ENCODE data around the gene MELK.

MELK gene

DNA sequence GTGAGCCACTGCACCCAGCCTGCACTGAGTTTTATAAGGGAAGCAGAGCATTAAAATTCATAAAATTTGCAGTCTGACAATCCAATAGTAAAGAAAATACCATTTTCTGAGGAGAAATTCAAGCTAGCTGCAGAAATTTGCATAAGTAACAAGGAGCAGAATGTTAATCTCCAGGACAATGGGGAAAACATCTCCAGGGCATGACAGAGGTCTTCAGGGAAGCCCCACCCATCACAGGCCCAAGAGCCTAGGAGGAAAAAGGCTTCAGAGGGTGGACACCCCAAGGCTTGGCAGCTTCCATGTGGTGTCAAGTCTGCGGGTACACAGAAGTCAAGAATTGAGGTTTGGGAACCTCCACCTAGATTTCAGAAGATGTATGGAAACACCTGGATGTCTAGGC is 37.6 kb upstream of the MELK start:
- H3F3A ChIP-seq (ENCODE audit: insufficient read depth, low read length) = no peaks in the 10 kb centered on the region
- no peaks in the 10 kb centered on the region for H3K36me3 ChIP-seq (replicated peaks; ENCODE audit: insufficient read depth, low read length)
- DNase-seq = no peak
- H3K27me3 ChIP-seq (replicated peaks; ENCODE audit: insufficient read depth, low read length) = no peaks in the 10 kb centered on the region
- H3K4me3 ChIP-seq (ENCODE audit: low read length) = no peak overlapping the region
- H3K9me2 ChIP-seq (replicated peaks; ENCODE audit: insufficient read depth, low read length) = no peaks in the 10 kb centered on the region
- H3K9me3 ChIP-seq (replicated peaks; ENCODE audit: insufficient read depth, low read length) = no peaks in the 10 kb centered on the region
- H3K27ac ChIP-seq (ENCODE audit: low read length) = no peak overlapping the region
- no peak for TF ChIP-seq EZH2 (optimal IDR thresholded peaks at IDR 0.05; ENCODE audit: low read depth, low read length)
- no peak for TF ChIP-seq EZH2phosphoT487 (IDR thresholded peaks at IDR 0.05; ENCODE audit: low read length)
- TF ChIP-seq, protein P1, sequence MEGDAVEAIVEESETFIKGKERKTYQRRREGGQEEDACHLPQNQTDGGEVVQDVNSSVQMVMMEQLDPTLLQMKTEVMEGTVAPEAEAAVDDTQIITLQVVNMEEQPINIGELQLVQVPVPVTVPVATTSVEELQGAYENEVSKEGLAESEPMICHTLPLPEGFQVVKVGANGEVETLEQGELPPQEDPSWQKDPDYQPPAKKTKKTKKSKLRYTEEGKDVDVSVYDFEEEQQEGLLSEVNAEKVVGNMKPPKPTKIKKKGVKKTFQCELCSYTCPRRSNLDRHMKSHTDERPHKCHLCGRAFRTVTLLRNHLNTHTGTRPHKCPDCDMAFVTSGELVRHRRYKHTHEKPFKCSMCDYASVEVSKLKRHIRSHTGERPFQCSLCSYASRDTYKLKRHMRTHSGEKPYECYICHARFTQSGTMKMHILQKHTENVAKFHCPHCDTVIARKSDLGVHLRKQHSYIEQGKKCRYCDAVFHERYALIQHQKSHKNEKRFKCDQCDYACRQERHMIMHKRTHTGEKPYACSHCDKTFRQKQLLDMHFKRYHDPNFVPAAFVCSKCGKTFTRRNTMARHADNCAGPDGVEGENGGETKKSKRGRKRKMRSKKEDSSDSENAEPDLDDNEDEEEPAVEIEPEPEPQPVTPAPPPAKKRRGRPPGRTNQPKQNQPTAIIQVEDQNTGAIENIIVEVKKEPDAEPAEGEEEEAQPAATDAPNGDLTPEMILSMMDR (IDR thresholded peaks at IDR 0.05; ENCODE audit: low read length) = no peak
- no peak overlapping the region for H3K9ac ChIP-seq (ENCODE audit: low read length)
- H3K79me2 ChIP-seq (ENCODE audit: low read length) = no peaks in the 10 kb centered on the region
- no peak overlapping the region for H2AFZ ChIP-seq (ENCODE audit: low read length)
- H4K20me1 ChIP-seq (ENCODE audit: insufficient read depth, low read length) = no peaks in the 10 kb centered on the region
- H3K4me1 ChIP-seq (ENCODE audit: low read length) = no peaks in the 10 kb centered on the region
- H3K4me2 ChIP-seq (ENCODE audit: low read depth, low read length) = no peak overlapping the region

DNA sequence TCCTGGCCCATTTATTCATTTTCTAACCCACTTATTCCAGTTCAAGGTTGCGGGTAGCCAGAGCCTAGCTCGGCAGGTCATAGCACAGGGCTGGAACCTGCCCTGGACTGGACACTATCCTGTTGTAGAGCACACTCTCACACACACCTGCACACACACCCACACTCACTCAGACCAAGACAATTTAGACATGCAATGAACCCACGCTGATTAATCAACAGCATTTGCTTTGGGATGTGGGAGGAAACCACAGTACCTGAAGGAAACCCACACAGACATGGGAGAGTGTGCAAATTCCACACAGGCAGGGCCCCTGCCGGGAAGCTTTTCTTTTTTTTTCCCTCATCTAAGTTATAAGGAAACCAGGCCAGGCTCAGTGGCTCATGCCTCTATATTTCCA is 34.8 kb upstream of the MELK start:
- TF ChIP-seq, protein P1 (IDR thresholded peaks at IDR 0.05; ENCODE audit: low read length) = no peak
- TF ChIP-seq EZH2 (optimal IDR thresholded peaks at IDR 0.05; ENCODE audit: low read depth, low read length) = no peak
- TF ChIP-seq EZH2phosphoT487 (IDR thresholded peaks at IDR 0.05; ENCODE audit: low read length) = no peak
- H3K4me1 ChIP-seq (ENCODE audit: low read length) = no peaks in the 10 kb centered on the region
- no peak overlapping the region for H3K27ac ChIP-seq (ENCODE audit: low read length)
- no peaks in the 10 kb centered on the region for H4K20me1 ChIP-seq (ENCODE audit: insufficient read depth, low read length)
- no peaks in the 10 kb centered on the region for H3K9me3 ChIP-seq (replicated peaks; ENCODE audit: insufficient read depth, low read length)
- H3K79me2 ChIP-seq (ENCODE audit: low read length) = no peaks in the 10 kb centered on the region
- no peaks in the 10 kb centered on the region for H3K27me3 ChIP-seq (replicated peaks; ENCODE audit: insufficient read depth, low read length)
- H3K9me2 ChIP-seq (replicated peaks; ENCODE audit: insufficient read depth, low read length) = no peaks in the 10 kb centered on the region
- H3K4me2 ChIP-seq (ENCODE audit: low read depth, low read length) = no peak overlapping the region
- no peak overlapping the region for H3K4me3 ChIP-seq (ENCODE audit: low read length)
- no peaks in the 10 kb centered on the region for H3F3A ChIP-seq (ENCODE audit: insufficient read depth, low read length)
- DNase-seq = no peak
- no peak overlapping the region for H2AFZ ChIP-seq (ENCODE audit: low read length)
- H3K9ac ChIP-seq (ENCODE audit: low read length) = no peak overlapping the region
- H3K36me3 ChIP-seq (replicated peaks; ENCODE audit: insufficient read depth, low read length) = no peaks in the 10 kb centered on the region

DNA sequence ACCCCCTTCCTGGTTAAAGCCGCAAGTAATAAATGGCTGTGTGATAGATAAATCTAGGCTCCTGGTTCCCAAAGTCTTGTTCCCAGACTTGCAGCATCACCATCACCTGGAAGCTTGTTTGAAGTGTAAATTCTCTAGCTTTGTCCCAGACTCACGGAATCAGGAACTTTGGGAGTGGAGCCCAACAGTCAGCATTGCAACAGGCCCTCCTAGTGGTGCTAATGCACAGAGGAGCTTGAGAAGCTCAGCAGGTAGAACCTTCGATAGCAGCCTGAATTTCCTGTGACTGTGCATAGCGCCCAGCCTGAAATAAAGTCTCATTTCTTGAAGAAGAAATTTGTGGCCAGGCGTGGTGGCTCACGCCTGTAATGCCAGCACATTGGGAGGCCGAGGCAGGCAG is 30.3 kb upstream of the MELK start:
- Histone ChIP-seq H3K27ac (ENCODE audit: low read length) (no peak overlapping the region), H3F3A (ENCODE audit: insufficient read depth, low read length) (no peaks in the 10 kb centered on the region), H3K36me3 (replicated peaks; ENCODE audit: insufficient read depth, low read length) (no peaks in the 10 kb centered on the region), H3K9ac (ENCODE audit: low read length) (no peak overlapping the region), H3K4me3 (ENCODE audit: low read length) (no peak overlapping the region), H3K9me2 (replicated peaks; ENCODE audit: insufficient read depth, low read length) (no peaks in the 10 kb centered on the region), H2AFZ (ENCODE audit: low read length) (no peak overlapping the region), H3K4me2 (ENCODE audit: low read depth, low read length) (no peak overlapping the region), H3K9me3 (replicated peaks; ENCODE audit: insufficient read depth, low read length) (no peaks in the 10 kb centered on the region), H3K27me3 (replicated peaks; ENCODE audit: insufficient read depth, low read length) (no peaks in the 10 kb centered on the region), H3K4me1 (ENCODE audit: low read length) (no peaks in the 10 kb centered on the region), H3K79me2 (ENCODE audit: low read length) (no peaks in the 10 kb centered on the region), H4K20me1 (ENCODE audit: insufficient read depth, low read length) (no peaks in the 10 kb centered on the region)
- DNase-seq = no peak
- TF ChIP-seq, protein P1 (IDR thresholded peaks at IDR 0.05; ENCODE audit: low read length) = no peak
- no peak for TF ChIP-seq EZH2 (optimal IDR thresholded peaks at IDR 0.05; ENCODE audit: low read depth, low read length)
- TF ChIP-seq EZH2phosphoT487 (IDR thresholded peaks at IDR 0.05; ENCODE audit: low read length) = no peak
